Esophagus squamous epithelium (tissue), 4 donors: ENCODE measurements around the gene BAZ2B.

Experiments used
- CTCF ChIP-seq, 6 experiments: fragments of 450-650 bp in 4 of 6; fragments of 200-600 bp in 2 of 6; sonication (generic) in 2 of 6; IDR thresholded peaks; one replicate each; pipeline ENCODE4 v1.5.1; 2016 to 2019; ENCODE audit warnings: antibody characterized with exemption in 6 of 6, mild to moderate bottlenecking in 4 of 6, moderate library complexity in 4 of 6
- POLR2A ChIP-seq, 4 donors: fragments of 450-650 bp; IDR thresholded peaks; one replicate each; pipeline ENCODE4 v1.6.1; 2017; ENCODE audit warnings: antibody characterized with exemption in 4 of 4, mild to moderate bottlenecking in 4 of 4, moderate library complexity in 3 of 4

DNA sequence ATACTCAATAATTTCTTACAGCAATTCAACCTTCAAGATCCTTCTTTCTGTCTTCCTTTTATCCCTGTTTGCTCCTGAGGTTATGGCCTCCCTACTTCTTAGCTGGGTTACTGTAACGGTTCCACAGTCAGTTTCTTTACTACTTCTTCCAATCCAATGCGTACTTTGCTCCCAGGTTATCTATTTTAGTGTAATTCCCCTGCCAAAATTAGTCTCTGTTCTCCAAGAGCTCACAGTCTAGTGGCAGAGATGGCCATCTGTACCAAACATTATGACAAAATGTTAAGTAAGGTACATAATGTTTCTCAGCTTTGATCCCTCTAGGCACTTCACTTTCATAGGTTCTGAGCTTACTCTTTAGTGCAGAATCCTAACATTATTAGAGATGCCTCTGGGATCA is 244.8 kb downstream of the BAZ2B start:
- TF ChIP-seq CTCF (IDR thresholded peaks at IDR 0.05): no peak
- TF ChIP-seq POLR2A (IDR thresholded peaks at IDR 0.05): no peak
